ENCODE results near the gene HOXB9.

Gene HOXB9

DNA sequence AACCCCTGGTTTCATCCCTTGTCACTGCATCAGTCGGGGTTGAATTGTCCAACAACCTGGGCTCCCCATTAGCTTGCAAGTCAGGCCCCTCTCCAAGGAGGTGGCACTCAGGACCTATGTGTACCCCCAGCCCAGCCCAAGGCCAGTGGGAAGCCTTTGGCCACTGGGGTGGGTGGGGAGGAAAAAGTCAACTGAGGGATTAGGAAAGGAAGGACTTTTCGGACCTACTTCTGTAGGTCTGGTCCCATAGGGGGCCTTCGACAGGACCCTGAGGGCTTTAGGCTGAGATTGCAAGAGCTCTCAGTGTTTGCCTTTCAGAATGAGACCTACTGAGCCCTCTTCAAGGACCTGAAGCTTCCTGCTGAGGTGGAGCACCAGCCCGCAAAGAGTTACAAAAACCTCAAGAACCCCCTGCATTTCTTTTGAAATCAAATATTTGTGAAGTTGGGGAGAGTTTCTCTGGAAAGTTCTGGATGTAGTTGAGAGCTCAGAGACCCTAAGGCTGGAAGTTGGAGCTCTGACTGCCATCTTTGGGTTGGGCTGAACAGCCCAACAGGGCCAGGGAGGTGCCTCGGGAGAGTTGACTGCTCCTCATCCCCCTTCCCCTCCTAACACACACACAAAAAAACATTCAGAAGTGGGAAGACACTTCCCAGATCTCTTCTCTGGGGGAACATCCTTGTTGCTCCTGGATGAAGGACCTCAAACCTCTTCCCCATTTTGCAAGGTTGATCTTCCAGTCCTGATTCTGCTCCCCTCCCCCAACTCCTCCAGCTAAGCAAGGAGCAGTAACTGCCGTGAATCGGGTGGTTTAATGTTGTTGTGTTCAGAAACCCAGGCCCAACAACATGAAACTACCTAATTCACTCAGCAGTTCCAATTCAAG lies 5.8 kb upstream of the HOXB9 start:
- TF ChIP-seq, protein P1, sequence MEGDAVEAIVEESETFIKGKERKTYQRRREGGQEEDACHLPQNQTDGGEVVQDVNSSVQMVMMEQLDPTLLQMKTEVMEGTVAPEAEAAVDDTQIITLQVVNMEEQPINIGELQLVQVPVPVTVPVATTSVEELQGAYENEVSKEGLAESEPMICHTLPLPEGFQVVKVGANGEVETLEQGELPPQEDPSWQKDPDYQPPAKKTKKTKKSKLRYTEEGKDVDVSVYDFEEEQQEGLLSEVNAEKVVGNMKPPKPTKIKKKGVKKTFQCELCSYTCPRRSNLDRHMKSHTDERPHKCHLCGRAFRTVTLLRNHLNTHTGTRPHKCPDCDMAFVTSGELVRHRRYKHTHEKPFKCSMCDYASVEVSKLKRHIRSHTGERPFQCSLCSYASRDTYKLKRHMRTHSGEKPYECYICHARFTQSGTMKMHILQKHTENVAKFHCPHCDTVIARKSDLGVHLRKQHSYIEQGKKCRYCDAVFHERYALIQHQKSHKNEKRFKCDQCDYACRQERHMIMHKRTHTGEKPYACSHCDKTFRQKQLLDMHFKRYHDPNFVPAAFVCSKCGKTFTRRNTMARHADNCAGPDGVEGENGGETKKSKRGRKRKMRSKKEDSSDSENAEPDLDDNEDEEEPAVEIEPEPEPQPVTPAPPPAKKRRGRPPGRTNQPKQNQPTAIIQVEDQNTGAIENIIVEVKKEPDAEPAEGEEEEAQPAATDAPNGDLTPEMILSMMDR (IDR thresholded peaks at IDR 0.05; ENCODE audit: poor library complexity, severe bottlenecking): no peak
- no peaks in the 10 kb centered on the region for H3K4me1 ChIP-seq (ENCODE audit: insufficient read depth, poor library complexity, severe bottlenecking)
- H3K27ac ChIP-seq (ENCODE audit: poor library complexity, severe bottlenecking): no peak overlapping the region
- ATAC-seq (ENCODE audit: low read depth) (no peak), DNase-seq (ENCODE audit: low spot score) (no peak)
- H3K9me3 ChIP-seq (ENCODE audit: severe bottlenecking): no peaks in the 10 kb centered on the region
- no peaks in the 10 kb centered on the region for H3K36me3 ChIP-seq (ENCODE audit: low read depth)
- H3K4me3 ChIP-seq (ENCODE audit: severe bottlenecking): no peak overlapping the region
- H3K27me3 ChIP-seq (ENCODE audit: insufficient read depth, poor library complexity, severe bottlenecking): peaks cover 44% of the 10 kb centered on the region

DNA sequence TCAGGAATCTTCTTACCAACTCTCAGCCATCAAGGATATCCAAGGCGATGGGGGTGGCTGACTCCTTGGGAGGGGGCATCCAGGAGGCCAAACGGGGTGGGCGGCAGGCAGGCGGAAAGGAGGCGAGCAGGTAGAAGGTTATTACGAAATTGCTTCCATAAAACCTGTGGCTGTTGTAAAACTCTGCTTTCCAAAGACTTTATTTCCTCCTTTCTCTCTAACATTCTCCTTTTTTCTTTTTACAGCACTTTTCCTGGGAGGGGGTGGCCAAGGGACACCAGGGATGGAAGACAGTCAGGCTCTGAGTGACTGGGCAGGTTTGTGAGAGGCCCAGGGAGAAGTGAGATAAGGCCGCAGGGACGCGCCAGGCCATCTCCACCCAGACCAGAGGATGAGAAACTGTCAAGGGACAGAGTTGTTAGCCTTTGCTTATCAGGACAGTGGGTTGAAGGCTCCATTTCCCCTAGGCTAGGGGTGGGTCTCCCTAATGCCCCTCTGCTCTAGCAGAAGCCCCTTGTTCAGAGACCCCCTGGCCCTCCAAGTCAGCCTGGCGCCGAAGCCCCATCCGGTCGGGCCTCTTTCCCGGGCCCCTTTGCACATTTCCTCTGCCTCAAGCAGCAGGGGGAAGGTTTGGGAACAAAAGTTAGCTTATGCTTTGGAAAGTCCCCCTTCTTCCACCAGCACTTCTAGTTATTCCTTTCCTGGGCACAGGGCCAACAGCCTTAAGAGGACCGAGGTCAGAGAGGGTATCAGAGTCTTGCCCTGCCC lies 5.0 kb upstream of the HOXB9 start:
- Histone ChIP-seq H3K27ac (ENCODE audit: poor library complexity, severe bottlenecking) (no peak overlapping the region), H3K4me3 (ENCODE audit: severe bottlenecking) (no peak overlapping the region), H3K4me1 (ENCODE audit: insufficient read depth, poor library complexity, severe bottlenecking) (no peaks in the 10 kb centered on the region), H3K36me3 (ENCODE audit: low read depth) (no peaks in the 10 kb centered on the region), H3K27me3 (ENCODE audit: insufficient read depth, poor library complexity, severe bottlenecking) (peaks cover 47% of the 10 kb centered on the region), H3K9me3 (ENCODE audit: severe bottlenecking) (no peaks in the 10 kb centered on the region)
- no peak for ATAC-seq (ENCODE audit: low read depth)
- no peak for DNase-seq (ENCODE audit: low spot score)
- TF ChIP-seq, protein P1 (IDR thresholded peaks at IDR 0.05; ENCODE audit: poor library complexity, severe bottlenecking): no peak

DNA sequence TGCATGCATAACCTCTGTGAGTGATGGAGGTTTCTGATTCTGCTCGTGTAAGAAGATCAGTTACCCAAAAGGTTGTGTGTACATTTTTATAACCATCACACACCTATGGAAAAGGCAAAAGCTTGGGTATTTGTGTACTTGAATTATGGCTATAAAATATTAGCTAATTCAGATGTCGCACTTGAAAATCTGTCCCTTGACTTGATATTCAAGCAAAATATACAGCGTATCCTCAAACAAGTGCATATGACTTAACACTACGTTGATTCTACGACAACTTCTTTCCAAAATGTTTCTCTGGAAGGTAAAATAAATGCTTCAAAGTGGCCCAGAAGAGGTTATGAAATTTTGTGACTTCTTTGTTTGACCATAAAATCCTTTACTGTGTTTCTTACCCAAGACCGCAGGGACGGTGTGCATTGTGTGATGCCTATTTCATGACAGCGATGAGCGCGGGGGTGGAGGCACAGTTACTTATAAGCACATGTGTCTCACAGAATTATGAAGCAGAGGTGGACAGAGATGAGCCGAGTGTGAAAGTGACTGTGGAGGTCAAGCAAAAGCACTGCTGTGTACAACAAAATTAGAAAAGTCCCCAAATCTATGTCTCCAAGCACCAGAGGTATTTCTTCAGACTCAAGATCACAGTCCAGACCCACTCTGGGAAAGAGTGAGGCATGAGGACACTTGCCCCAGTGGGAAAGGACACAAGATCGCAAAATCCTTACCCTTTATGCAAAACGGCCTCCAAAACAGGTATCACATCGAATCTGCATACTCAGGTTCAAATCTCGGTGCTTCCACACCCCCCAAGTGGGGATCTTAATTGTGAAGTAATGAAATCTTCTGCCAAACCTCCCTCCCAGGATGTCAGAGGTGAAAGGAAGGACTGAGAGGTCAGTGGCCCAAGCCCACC lies 4.1 kb upstream of the HOXB9 start:
- Histone ChIP-seq H3K4me1 (ENCODE audit: insufficient read depth, poor library complexity, severe bottlenecking) (no peaks in the 10 kb centered on the region), H3K9me3 (ENCODE audit: severe bottlenecking) (no peaks in the 10 kb centered on the region), H3K27ac (ENCODE audit: poor library complexity, severe bottlenecking) (no peak overlapping the region), H3K4me3 (ENCODE audit: severe bottlenecking) (no peak overlapping the region), H3K27me3 (ENCODE audit: insufficient read depth, poor library complexity, severe bottlenecking) (peaks cover 50% of the 10 kb centered on the region), H3K36me3 (ENCODE audit: low read depth) (no peaks in the 10 kb centered on the region)
- ATAC-seq (ENCODE audit: low read depth): no peak
- DNase-seq (ENCODE audit: low spot score): no peak
- TF ChIP-seq, protein P1 (IDR thresholded peaks at IDR 0.05; ENCODE audit: poor library complexity, severe bottlenecking): no peak

DNA sequence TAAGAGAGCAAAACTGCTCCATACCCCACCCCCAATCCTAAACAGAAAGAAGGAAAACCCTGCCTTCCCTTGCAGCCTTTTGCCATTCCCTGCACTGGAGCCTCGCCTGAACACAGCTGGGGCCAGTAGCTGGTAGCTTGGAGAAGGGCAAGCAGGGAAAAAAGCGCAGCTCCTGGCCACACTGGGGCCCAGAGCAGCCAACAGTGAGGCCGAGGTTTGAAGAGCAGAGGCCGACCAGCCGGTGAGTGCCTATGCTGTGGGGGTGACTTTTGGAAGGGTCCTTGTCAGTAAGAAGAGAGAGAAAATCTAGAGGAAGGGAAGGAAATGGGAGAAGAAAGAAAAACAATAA lies 3.2 kb upstream of the HOXB9 start:
- H3K27me3 ChIP-seq (ENCODE audit: insufficient read depth, poor library complexity, severe bottlenecking): peaks cover 54% of the 10 kb centered on the region
- TF ChIP-seq, protein P1 (IDR thresholded peaks at IDR 0.05; ENCODE audit: poor library complexity, severe bottlenecking): no peak
- H3K9me3 ChIP-seq (ENCODE audit: severe bottlenecking): no peaks in the 10 kb centered on the region
- DNase-seq (ENCODE audit: low spot score) (no peak), ATAC-seq (ENCODE audit: low read depth) (no peak)
- H3K36me3 ChIP-seq (ENCODE audit: low read depth): no peaks in the 10 kb centered on the region
- H3K4me3 ChIP-seq (ENCODE audit: severe bottlenecking): no peak overlapping the region
- no peaks in the 10 kb centered on the region for H3K4me1 ChIP-seq (ENCODE audit: insufficient read depth, poor library complexity, severe bottlenecking)
- no peak overlapping the region for H3K27ac ChIP-seq (ENCODE audit: poor library complexity, severe bottlenecking)

Data from RWPE2 (cell line).